GM12878 (cell line): ENCODE results near the gene RIMBP2. TPM values are rescaled to one million over a fixed set of nuclear protein-coding genes. Genes with fewer than 3 reads are reported as not detected.

ENCODE experiments used
- ATF7 ChIP-seq: fragments of 450-650 bp; IDR thresholded peaks from 2 replicates; pipeline ENCODE4 v1.6.1; 2016; ENCODE audit warnings: low read depth, mild to moderate bottlenecking
- BACH1 ChIP-seq: fragments of 450-650 bp; IDR thresholded peaks from 2 replicates; pipeline ENCODE4 v1.6.1; 2017; ENCODE audit warnings: mild to moderate bottlenecking, borderline replicate concordance
- CEBPZ ChIP-seq: fragments of 150-350 bp; IDR thresholded peaks from 2 replicates; pipeline ENCODE4 v1.6.1; 2016; ENCODE audit warnings: low read depth, low read length
- CHD2 ChIP-seq: IDR thresholded peaks from 2 replicates; pipeline ENCODE4 v1.6.1; 2011; ENCODE audit warnings: low read depth, low read length, improper control_type of control experiment, borderline replicate concordance
- CREB1 ChIP-seq: IDR thresholded peaks from 2 replicates; pipeline ENCODE4 v1.6.1; 2012; ENCODE audit warnings: low read depth, mild to moderate bottlenecking, inconsistent platforms
- ESRRA ChIP-seq: IDR thresholded peaks from 2 replicates; pipeline ENCODE4 v1.6.1; 2012; ENCODE audit warnings: mild to moderate bottlenecking, low read length, improper control_type of control experiment
- ETV6 ChIP-seq, 2 experiments: fragments of 450-650 bp in 1 of 2; IDR thresholded peaks in 1 of 2; conservative IDR thresholded peaks in 1 of 2; 2 replicates each; pipeline ENCODE4 v1.6.1; 2014; ENCODE audit warnings: antibody characterized with exemption in 1 of 2, borderline replicate concordance in 1 of 2, low read depth in 1 of 2, mild to moderate bottlenecking in 1 of 2, moderate library complexity in 1 of 2
- GATAD2B ChIP-seq: fragments of 450-650 bp; conservative IDR thresholded peaks from 2 replicates; pipeline ENCODE4 v1.6.1; 2017; ENCODE audit warnings: low read depth, mild to moderate bottlenecking, moderate library complexity
- HSF1 ChIP-seq: fragments of 150-350 bp; IDR thresholded peaks from 2 replicates; pipeline ENCODE4 v1.6.1; 2014; ENCODE audit warnings: mild to moderate bottlenecking, low read depth, low read length
- IKZF1 ChIP-seq: fragments of 450-650 bp; conservative IDR thresholded peaks from 2 replicates; pipeline ENCODE4 v1.6.1; 2017; ENCODE audit warnings: antibody characterized with exemption, mild to moderate bottlenecking
- MEF2B ChIP-seq: fragments of 450-650 bp; IDR thresholded peaks from 2 replicates; pipeline ENCODE4 v1.6.1; 2018; ENCODE audit warnings: mild to moderate bottlenecking, moderate library complexity; ENCODE audit not compliant: partially characterized antibody, poor library complexity, severe bottlenecking
- SMARCA5 ChIP-seq: fragments of 450-650 bp; IDR thresholded peaks from 2 replicates; pipeline ENCODE4 v1.6.1; 2017; ENCODE audit warnings: mild to moderate bottlenecking
- SMC3 ChIP-seq: IDR thresholded peaks from 2 replicates; pipeline ENCODE4 v1.6.1; 2011; ENCODE audit warnings: low read length, improper control_type of control experiment, borderline replicate concordance
- TAF1 ChIP-seq: IDR thresholded peaks from 2 replicates; pipeline ENCODE4 v1.6.1; 2011; ENCODE audit warnings: mild to moderate bottlenecking, low read depth, low read length, borderline replicate concordance
- TCF3 ChIP-seq: IDR thresholded peaks from 2 replicates; pipeline ENCODE4 v1.6.1; 2012; ENCODE audit warnings: low read depth, mild to moderate bottlenecking, low read length, borderline replicate concordance; ENCODE audit not compliant: insufficient read depth
- ZZZ3 ChIP-seq: IDR thresholded peaks from 2 replicates; pipeline ENCODE4 v1.6.1; 2011; ENCODE audit warnings: low read depth; ENCODE audit not compliant: control insufficient read depth, insufficient read length
- polyA plus RNA-seq, 11 experiments: library from polyadenylated mRNA; depleted of rRNA in 4 of 11; unstranded in 6 of 11; stranded (reverse) in 5 of 11; fragments of >200 nt; fragmentation: Nextera tagmentation in 4 of 11; fragmentation: Illumina TruSeq in 1 of 11; extraction: Ambion mirVana in 4 of 11; extraction: Trizol in 1 of 11; gene quantifications; 1 replicate in 1 of 11; 2 replicates in 10 of 11; pipeline versions ENCODE4 v1.2.1 to v1.2.3, GENCODE V29; 2011 to 2016; ENCODE audit warnings: inconsistent platforms in 2 of 11, missing spikeins in 2 of 11, low read depth in 1 of 11
- total RNA-seq, 4 experiments: library from RNA; depleted of rRNA in 3 of 4; stranded (reverse); fragments of >200 nt in 3 of 4; fragmentation: Illumina TruSeq in 1 of 4; extraction: Trizol in 1 of 4; gene quantifications; 2 replicates each; pipeline versions ENCODE4 v1.2.1 to v1.2.3, GENCODE V29; 2013 to 2021

Gene RIMBP2
- total and polyA plus RNA-seq, 10 of the 15 experiments (the other 5 are each of a cell fraction or from before 2014, with no cell fraction given): 0.04 to 2.9 (median 0.07) TPM; not detected in 1

GRCh38 chr12:130589540-130590317 lies 126.4 kb downstream of the RIMBP2 start (continued):
- TF ChIP-seq CEBPZ: no peak
- TF ChIP-seq TAF1: no peak
- TF ChIP-seq IKZF1: peak; percentile 48
- no peak for TF ChIP-seq ETV6 (conservative IDR thresholded peaks at IDR 0.05 in 1 of 2, IDR thresholded peaks at IDR 0.05 in 1 of 2; ENCODE audit: borderline replicate concordance in 1 of 2, low read depth in 1 of 2)
- no peak for TF ChIP-seq CREB1
- no peak for TF ChIP-seq ZZZ3
- no peak for TF ChIP-seq BACH1
- TF ChIP-seq TCF3: no peak
- TF ChIP-seq GATAD2B: 0 out of 2 replicates have a peak, but pooled peaks have one; percentile 23
- no peak for TF ChIP-seq HSF1
- TF ChIP-seq ESRRA: no peak
- TF ChIP-seq SMARCA5: no peak
- TF ChIP-seq MEF2B: peak; percentile 76
- TF ChIP-seq SMC3: no peak
- no peak for TF ChIP-seq CHD2
- no peak for TF ChIP-seq ATF7
